Hematopoietic multipotent progenitor cell treated with erythropoietin and hydrocortisone succinate and interleukin-3 and kit ligand, for 8 days (in vitro differentiated cells): ENCODE measurements around the gene ZBTB7B.

Experiments
- DNase-seq: peaks from one replicate; pipeline ENCODE4 v3.0.0-alpha.2; 2015

The ZBTB7B gene

GRCh38 chr1:155018617-155019348, 16.2 kb downstream of the ZBTB7B start:
- no peak for DNase-seq

- no peak for DNase-seq
These were observed 17.0 kb downstream of the ZBTB7B start for GRCh38 chr1:155019377-155020245.

GRCh38 chr1:155022136-155022926, 19.7 kb downstream of the ZBTB7B start:
- no peak for DNase-seq

- DNase-seq: peak; percentile 70
These were observed 20.3 kb downstream of the ZBTB7B start for GRCh38 chr1:155022927-155023236.

GRCh38 chr1:155023627-155024026, 21.0 kb downstream of the ZBTB7B start:
- DNase-seq: no peak

- DNase-seq: no peak
These were observed 21.7 kb downstream of the ZBTB7B start for GRCh38 chr1:155024315-155024714.

- DNase-seq: no peak
These were observed 23.6 kb downstream of the ZBTB7B start for GRCh38 chr1:155026154-155026553.

- no peak for DNase-seq
These were observed 24.0 kb downstream of the ZBTB7B start for GRCh38 chr1:155026588-155026987.

GRCh38 chr1:155029513-155030242, 27.1 kb downstream of the ZBTB7B start:
- DNase-seq: no peak

GRCh38 chr1:155030243-155030795, 27.7 kb downstream of the ZBTB7B start:
- no peak for DNase-seq

GRCh38 chr1:155030899-155031298, 28.3 kb downstream of the ZBTB7B start:
- no peak for DNase-seq

- no peak for DNase-seq
These were observed 30.3 kb downstream of the ZBTB7B start for GRCh38 chr1:155032886-155033285.

- DNase-seq: no peak
These were observed 30.9 kb downstream of the ZBTB7B start, which contains the start of the genes DCST1 and DCST2 for GRCh38 chr1:155033524-155033923. TSS of gene DCST1 (plus strand) at chr1:155033824. CDS start at chr1:155034037, 213 bp downstream. TSS of gene DCST2 (minus strand) at chr1:155033781. CDS start at chr1:155033701, 80 bp downstream.

- DNase-seq: no peak
These were observed 32.0 kb downstream of the ZBTB7B start for GRCh38 chr1:155034318-155035208.

GRCh38 chr1:155035936-155036335, 33.3 kb downstream of the ZBTB7B start:
- no peak for DNase-seq

- no peak for DNase-seq
These were observed 34.4 kb downstream of the ZBTB7B start for GRCh38 chr1:155037043-155037442.

GRCh38 chr1:155037851-155038441, 35.3 kb downstream of the ZBTB7B start:
- no peak for DNase-seq

- DNase-seq: no peak
These were observed 36.2 kb downstream of the ZBTB7B start for GRCh38 chr1:155038602-155039307.

GRCh38 chr1:155039308-155039669, 36.7 kb downstream of the ZBTB7B start:
- DNase-seq: no peak
